Middle frontal gyrus (tissue), 1 donor: Measurements from ENCODE around the gene EMC6.
"Not testable (repeated sequence)": the region's sequence is repeated elsewhere in the genome, so short reads cannot be mapped to it uniquely, and the experiment has no call there.

Experiments used
- DNase-seq: peaks from one replicate; pipeline ENCODE4 v3.0.0-alpha.2; 2015; ENCODE audit warnings: low spot score; ENCODE audit errors: extremely low spot score

The EMC6 gene

GRCh38 chr17:3681057-3681456 lies 12.4 kb downstream of the EMC6 start:
- DNase-seq, result no peak

DNA sequence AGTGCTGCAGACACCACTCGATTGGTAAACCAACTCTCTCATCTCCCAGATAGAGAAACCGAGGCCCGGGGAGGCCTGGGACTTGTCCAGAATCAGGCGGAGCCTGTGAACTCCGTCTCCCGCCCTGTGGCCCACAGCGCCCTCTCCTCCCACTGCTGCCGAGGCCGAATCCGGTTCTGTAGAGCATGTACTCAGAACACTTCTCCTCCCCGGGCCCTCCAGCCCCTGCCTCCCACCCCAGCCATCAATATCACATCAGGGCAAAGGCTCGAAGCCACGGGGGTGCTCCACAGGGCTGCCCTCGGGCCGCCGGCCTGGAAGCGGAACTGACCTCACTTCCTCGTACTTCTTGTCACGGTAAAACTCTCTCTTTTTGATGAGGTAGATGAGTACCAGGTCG lies 13.0 kb downstream of the EMC6 start:
- no peak for DNase-seq

GRCh38 chr17:3682033-3682432 lies 13.4 kb downstream of the EMC6 start:
- no peak for DNase-seq

DNA sequence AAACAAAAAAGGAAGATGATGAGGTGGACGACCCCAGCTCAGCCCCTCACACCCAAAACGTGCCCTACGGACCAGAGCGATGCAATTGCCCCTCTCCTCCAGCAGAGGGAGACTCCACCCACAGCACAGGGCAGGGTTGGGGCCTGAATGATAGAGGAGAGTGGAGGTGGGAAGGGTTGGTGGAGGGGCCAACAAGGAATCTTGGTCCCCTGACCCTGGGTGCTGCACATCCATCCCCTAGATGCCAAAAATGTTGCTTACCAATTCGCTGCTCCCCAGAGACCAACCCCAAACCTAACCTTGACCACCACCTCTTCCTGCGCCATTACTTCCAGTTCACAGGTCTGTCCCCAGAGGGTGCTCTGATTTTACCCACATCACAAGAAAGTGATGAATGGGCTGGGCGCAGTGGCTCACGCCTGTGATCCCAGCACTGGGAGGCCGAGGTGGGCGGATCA lies 14.5 kb downstream of the EMC6 start:
- DNase-seq, result no peak

- DNase-seq, result no peak
These were observed 16.6 kb downstream of the EMC6 start for GRCh38 chr17:3685174-3685573.

DNA sequence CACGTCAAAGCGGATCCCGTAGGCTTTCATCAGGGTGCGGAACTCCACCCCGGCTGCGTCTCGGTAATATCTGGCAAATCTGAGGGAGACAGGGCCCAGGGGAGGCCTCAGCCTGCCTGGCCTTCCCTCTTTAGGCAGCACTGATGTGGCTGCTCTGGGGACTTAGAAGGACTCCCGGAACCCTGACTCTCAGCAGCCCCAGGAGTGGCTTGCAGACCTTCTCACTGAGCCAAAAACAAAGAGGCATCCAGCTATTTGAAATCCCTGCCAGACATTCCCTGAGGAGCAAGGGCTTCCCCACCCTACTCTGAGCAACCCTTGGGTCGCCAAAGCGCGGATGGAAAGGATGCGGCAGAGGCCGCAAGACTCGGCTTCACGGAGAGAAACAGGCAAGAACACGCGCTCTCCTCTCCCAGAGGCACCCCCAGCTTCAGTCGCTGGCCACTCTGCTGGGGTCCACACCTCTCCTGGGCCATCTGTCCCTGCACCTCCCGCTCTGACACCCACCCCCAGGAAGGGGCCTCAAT lies 19.5 kb downstream of the EMC6 start:
- DNase-seq, result no peak

- DNase-seq, result no peak
These were observed 20.2 kb downstream of the EMC6 start for GRCh38 chr17:3688852-3689261.

DNA sequence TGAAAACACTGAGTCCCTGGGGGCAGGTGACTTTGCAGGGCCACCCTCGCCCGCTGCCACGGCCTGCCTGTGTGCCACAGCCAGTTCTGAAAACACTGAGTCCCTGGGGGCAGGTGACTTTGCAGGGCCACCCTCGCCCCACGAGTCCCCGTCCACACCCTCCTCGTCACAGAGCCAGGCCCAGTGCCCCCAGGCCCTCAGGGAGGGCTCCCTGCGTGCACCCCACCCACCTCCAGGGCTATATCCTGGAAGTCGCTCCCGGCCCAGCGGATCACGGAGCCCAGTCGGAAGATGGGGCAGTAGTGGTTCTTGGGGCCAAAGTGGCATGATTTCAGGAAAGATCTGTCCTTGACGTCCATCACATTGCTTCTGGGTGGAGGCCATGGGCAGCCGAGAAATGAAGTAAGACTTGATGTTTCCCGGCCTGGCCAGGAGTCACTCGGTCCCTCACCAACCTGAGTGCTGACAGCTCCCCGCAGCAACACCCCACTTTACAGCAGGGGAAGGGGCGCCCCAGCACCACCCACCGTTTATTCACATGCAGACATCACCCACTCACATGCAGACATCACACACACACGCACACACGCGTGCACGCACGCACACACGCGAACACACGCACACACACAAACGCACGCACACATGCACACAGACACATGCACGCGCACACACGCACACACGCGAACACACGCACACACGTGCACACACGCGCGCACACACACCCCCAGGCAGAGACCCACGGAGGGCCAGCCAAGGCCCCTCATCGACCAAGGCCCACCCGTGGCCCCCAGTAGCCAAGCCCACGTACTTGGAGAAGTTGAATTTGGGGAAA lies 20.9 kb downstream of the EMC6 start:
- no peak for DNase-seq

DNA sequence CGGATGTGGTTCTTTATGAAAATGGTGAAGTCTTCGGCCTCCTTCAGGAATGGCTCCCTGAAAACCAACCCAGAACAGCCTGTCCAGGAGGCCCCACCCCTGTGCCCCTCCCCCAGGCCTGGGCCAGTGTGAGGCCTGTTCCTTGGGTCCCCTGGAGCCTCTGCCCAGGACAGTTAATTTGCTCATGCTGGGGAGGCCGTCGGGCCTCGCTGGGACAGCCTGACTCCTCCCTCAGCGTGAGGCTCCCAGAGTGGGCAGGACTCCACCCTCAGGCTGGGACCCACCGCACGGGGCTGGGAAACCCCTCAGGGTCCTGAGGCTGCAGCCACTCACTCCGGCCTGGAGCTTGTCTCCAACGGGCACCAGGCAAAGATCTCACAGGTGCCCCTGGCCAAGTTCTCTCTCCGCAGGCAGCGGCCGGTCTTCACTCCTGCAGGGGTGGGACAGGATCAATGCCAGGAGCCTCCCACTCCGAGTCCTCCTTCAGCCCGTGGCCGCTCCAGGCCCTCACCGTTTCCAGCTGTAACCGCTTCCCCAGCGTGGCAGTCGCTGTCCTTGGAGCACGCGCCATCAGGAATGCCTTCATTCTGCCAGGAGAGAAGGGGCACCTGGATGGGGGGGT lies 21.6 kb downstream of the EMC6 start:
- DNase-seq, result no peak

DNA sequence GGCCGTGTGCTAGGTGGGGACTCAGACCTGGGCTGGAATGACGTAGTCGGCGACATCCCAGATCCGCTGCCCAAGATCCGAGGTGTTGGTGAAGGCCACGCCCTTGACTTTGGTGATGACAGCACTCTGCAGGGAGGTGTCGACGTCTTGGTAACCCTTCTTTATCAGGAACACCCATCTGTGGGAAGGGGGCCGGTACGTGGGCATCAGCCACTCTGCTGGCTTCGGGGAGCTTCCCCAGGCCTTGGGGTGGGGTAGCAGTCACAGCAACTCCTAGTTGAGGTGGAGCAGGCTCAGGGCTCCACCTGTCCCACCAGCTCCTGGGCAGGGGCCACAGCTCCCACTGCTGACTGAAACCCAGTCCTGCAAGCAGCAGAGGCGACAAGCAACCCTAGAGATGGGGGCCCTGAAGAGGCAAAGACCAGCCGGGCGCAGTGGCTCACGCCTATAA lies 23.0 kb downstream of the EMC6 start:
- DNase-seq, result no peak

GRCh38 chr17:3692346-3692745 lies 23.7 kb downstream of the EMC6 start:
- no peak for DNase-seq

DNA sequence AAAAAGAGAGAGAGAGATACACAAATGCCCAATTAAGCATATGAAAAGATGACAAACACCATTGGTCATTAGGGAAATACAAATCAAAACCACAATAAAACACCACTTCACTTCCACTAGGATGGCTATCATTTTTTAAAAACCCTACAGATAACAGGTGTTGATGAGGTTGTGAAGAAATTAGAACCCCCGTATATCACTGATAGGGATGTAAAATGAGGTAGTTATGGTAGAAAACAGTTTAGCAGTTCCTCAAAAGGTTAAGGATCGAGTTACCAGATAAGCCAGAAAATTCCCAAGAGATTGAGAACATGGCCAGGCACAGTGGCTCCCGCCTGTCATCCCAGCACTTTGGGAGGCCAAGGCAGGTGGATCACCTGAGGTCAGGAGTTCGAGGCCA lies 24.5 kb downstream of the EMC6 start:
- no peak for DNase-seq

DNA sequence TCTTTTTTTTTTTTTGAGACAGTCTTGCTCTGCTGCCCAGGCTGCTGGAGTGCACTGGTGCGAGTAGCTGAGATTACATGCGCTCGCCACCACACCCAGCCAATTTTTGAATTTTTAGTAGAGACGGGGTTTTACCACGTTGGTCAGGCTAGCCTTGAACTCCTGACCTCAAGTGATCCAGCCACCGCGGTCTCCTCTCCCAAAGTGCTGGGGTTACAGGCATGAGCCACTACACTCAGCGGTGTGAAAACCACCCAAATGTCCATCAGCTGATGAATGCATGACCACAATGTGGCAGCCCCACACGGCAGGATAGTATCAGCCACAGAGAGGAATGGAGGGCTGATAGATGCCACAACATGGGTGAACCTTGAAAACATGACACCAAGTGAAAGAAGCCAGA lies 25.2 kb downstream of the EMC6 start:
- no peak for DNase-seq

DNA sequence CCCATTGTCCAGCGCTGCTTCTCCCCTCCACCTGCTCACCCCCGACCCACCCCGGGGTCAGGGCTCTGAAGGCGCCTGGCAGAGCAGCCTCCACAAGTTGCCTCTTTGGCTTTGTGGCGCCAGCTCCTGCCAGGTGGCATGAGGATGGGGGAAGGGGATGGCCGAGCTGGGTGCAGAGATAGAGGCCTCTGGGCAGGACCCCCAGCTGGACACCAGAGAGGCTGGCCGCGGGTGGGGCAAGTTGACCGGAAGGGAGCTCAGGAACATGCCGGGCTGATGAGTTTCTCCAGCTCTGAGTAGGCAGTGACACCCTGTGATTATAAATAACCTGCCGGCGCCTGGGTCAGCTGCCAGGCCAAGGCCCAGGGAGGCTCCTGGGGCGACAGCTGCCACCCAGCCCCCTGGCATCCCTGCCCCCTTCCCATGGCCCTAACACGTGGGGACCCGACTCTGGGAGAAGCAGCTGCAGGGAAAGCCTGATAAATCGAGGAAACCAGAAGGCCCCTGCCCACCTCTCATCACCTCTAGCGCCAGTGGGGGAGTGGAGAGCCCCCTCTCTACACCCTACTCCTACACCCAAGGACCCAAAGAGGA lies 26.6 kb downstream of the EMC6 start:
- no peak for DNase-seq

DNA sequence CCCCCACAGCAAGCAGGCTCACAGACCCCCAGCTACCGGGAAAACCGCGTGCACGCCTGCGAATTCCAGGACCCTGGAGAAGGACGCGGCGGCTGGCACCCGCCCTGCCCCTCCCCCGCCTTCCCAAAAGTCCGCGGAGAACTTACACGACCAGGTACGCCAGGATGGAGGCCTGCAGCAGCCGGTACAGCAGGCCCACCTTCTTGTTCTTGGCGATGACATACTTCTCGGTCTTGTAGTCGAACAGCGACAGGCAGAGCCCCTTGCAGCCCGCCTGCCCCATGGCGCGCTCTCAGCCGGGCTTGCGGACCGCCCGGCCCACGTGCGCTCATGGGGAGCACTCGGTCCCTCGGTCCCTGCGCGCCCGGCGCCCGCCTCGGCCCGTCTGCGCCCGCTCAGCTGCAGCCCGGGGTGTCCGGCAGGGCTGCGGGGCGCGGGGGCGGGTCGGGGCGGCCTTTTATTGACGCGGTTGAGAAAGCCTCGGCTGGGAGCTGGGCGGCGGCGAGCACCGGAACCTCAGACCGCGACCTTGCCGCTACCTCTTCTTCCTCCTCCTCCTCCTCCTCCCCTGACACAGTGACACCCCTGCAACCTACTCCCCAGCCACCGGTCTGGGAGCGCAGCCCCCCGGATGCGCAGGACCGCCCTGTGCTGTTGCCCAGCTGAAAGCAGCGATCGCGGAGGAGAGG lies 27.3 kb downstream of the EMC6 start, which contains the start of gene P2RX5:
Gene P2RX5, minus strand, starts transcription at position 433 of the 689 bp plus-strand sequence. Its CDS starts 150 bp downstream, at position 283.
- DNase-seq, result no peak

- DNase-seq, result no peak
These were observed 28.5 kb downstream of the EMC6 start for GRCh38 chr17:3697103-3697476.

GRCh38 chr17:3698139-3698538 lies 29.5 kb downstream of the EMC6 start:
- DNase-seq, result no peak

GRCh38 chr17:3699951-3700350 lies 31.3 kb downstream of the EMC6 start:
- no peak for DNase-seq

GRCh38 chr17:3702041-3702539 lies 33.5 kb downstream of the EMC6 start:
- DNase-seq, result not testable (repeated sequence)

DNA sequence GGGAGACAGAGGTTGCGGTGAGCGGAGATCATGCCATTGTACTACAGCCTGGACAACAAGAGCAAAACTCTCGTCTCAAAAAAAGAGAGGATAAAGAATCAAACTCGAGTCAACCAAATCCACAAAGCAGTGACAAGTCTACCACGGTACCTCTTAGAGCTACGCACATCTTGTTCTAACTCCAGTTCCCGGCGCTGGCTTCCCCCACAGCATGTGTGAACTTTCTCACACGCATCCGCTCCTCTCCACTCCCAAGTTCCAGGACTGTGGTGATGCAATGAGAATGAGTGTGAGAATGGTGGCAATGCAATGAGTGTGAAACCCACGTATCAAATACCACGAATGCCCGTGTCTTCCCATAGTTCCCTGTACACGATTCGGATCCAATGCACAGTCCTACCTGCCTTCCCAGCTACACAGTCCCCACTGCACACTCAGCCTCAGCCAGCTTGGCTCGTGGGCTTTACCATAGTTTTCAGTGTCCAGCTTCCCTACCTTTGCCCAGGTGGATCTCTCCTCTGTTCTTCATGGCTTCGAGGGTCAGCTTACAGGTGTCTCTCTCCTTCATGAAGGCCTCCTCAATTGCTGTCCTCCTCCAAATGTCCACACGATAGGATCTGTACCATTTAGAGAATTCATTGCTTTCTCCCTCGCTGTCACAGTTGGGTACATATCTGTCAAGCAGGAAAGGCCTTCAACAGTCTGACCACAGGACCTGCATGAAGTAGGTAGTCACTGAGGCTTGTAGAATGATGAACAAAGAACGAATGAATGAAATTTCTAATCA lies 36.5 kb downstream of the EMC6 start:
- DNase-seq, result no peak

DNA sequence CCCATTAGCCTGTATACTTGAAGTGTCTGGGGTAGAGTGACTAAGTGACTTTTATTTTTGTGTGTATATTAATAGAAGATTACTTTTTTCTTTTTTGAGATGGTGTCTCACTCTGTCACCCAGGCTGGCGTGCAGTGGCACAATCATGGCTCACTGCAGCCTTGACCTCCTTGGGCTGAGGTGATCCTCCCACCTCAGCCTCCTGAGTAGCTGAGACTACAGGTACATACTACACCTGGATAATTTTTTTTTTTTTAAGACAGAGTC lies 37.0 kb downstream of the EMC6 start:
- not testable (repeated sequence) for DNase-seq
